Ishikawa (cell line): ENCODE data around the gene DGKI.

Source experiments
- CEBPB ChIP-seq: IDR thresholded peaks from 2 replicates; pipeline ENCODE4 v1.6.1; 2012
- CREB1 ChIP-seq: IDR thresholded peaks from 2 replicates; pipeline ENCODE4 v1.6.1; 2012; ENCODE audit warnings: low read depth
- EGR1 ChIP-seq: IDR thresholded peaks from 2 replicates; pipeline ENCODE4 v1.6.1; 2012
- EP300 ChIP-seq: IDR thresholded peaks from 2 replicates; pipeline ENCODE4 v1.6.1; 2012; ENCODE audit warnings: borderline replicate concordance
- FOXM1 ChIP-seq: IDR thresholded peaks from 2 replicates; pipeline ENCODE4 v1.6.1; 2012; ENCODE audit warnings: low read depth, borderline replicate concordance
- NFIC ChIP-seq: IDR thresholded peaks from 2 replicates; pipeline ENCODE4 v1.6.1; 2012
- RAD21 ChIP-seq: IDR thresholded peaks from 2 replicates; pipeline ENCODE4 v1.6.1; 2012; ENCODE audit warnings: low read depth
- TAF1 ChIP-seq: IDR thresholded peaks from 2 replicates; pipeline ENCODE4 v1.6.1; 2012; ENCODE audit warnings: low read depth, mild to moderate bottlenecking
- TCF12 ChIP-seq: IDR thresholded peaks from 2 replicates; pipeline ENCODE4 v1.6.1; 2012; ENCODE audit warnings: low read depth
- TEAD4 ChIP-seq: IDR thresholded peaks from 2 replicates; pipeline ENCODE4 v1.6.1; 2012
- YY1 ChIP-seq: IDR thresholded peaks from 2 replicates; pipeline ENCODE4 v1.6.1; 2012; ENCODE audit warnings: low read depth
- ZBTB7A ChIP-seq: IDR thresholded peaks from 2 replicates; pipeline ENCODE4 v1.6.1; 2012; ENCODE audit warnings: low read depth
- TF ChIP-seq, protein P1 (sequence below): IDR thresholded peaks from 2 replicates; pipeline ENCODE4 v1.6.1; 2012; ENCODE audit warnings: low read depth, mild to moderate bottlenecking
- TF ChIP-seq, protein P2 (sequence below): IDR thresholded peaks from 2 replicates; pipeline ENCODE4 v1.6.1; 2012
- TF ChIP-seq, protein P3 (sequence below): IDR thresholded peaks from 2 replicates; pipeline ENCODE4 v1.6.1; 2012

DGKI gene

DNA sequence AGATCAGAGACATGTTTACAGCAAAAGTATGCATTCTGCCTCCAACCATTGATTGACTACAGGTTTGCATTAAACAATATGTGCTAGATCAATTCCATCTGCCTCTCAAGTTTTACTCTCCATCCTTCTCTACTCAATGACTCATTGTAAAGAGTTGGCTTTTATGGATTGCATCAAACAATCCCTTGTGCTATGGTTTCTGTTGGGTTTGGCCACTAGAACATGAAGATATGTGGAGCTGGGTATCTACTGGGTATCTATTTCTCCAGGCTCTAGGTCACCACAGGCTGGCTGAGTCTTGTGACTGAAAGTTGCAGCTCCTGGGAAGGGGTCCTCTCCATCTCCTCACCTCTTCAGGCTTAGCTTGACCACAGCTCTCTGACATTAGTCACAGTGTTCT lies 204.7 kb downstream of the DGKI start:
- TF ChIP-seq, protein P1, sequence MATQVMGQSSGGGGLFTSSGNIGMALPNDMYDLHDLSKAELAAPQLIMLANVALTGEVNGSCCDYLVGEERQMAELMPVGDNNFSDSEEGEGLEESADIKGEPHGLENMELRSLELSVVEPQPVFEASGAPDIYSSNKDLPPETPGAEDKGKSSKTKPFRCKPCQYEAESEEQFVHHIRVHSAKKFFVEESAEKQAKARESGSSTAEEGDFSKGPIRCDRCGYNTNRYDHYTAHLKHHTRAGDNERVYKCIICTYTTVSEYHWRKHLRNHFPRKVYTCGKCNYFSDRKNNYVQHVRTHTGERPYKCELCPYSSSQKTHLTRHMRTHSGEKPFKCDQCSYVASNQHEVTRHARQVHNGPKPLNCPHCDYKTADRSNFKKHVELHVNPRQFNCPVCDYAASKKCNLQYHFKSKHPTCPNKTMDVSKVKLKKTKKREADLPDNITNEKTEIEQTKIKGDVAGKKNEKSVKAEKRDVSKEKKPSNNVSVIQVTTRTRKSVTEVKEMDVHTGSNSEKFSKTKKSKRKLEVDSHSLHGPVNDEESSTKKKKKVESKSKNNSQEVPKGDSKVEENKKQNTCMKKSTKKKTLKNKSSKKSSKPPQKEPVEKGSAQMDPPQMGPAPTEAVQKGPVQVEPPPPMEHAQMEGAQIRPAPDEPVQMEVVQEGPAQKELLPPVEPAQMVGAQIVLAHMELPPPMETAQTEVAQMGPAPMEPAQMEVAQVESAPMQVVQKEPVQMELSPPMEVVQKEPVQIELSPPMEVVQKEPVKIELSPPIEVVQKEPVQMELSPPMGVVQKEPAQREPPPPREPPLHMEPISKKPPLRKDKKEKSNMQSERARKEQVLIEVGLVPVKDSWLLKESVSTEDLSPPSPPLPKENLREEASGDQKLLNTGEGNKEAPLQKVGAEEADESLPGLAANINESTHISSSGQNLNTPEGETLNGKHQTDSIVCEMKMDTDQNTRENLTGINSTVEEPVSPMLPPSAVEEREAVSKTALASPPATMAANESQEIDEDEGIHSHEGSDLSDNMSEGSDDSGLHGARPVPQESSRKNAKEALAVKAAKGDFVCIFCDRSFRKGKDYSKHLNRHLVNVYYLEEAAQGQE = no peak
- TF ChIP-seq TEAD4 = no peak
- TF ChIP-seq EGR1 = no peak
- TF ChIP-seq TCF12 = no peak
- TF ChIP-seq CREB1 = no peak
- no peak for TF ChIP-seq NFIC
- no peak for TF ChIP-seq ZBTB7A
- no peak for TF ChIP-seq TAF1
- TF ChIP-seq EP300 = no peak
- TF ChIP-seq, protein P2, sequence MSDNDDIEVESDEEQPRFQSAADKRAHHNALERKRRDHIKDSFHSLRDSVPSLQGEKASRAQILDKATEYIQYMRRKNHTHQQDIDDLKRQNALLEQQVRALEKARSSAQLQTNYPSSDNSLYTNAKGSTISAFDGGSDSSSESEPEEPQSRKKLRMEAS = no peak
- TF ChIP-seq RAD21 = no peak
- no peak for TF ChIP-seq YY1
- no peak for TF ChIP-seq CEBPB
- TF ChIP-seq, protein P3, sequence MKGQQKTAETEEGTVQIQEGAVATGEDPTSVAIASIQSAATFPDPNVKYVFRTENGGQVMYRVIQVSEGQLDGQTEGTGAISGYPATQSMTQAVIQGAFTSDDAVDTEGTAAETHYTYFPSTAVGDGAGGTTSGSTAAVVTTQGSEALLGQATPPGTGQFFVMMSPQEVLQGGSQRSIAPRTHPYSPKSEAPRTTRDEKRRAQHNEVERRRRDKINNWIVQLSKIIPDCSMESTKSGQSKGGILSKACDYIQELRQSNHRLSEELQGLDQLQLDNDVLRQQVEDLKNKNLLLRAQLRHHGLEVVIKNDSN = no peak

DNA sequence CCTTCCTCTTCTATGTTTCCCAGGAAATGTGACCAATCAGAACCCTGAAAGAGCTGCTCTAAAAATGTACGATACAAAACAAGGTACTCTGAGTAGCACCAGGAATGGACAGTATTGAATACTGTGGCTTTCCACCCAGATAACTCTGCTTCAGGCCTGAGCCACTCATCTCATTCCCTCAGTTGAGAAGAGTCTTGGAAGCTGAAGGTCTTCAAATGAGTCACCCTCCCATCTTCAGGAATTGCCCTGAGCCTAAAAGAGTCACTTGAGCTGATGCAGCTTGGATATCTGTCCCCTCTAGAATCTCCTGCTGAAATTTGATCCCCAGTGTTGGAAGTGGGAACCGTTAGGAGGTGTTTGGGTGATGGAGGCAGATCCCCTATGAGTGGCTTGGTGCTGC lies 210.4 kb downstream of the DGKI start:
- TF ChIP-seq EP300 (no peak), TAF1 (no peak), TEAD4 (no peak), FOXM1 (no peak), EGR1 (no peak), CREB1 (no peak), YY1 (no peak), CEBPB (no peak), NFIC (no peak), ZBTB7A (no peak), TCF12 (no peak), RAD21 (no peak)
- TF ChIP-seq, protein P2 = no peak
- TF ChIP-seq, protein P1 = no peak
- TF ChIP-seq, protein P3 = no peak

DNA sequence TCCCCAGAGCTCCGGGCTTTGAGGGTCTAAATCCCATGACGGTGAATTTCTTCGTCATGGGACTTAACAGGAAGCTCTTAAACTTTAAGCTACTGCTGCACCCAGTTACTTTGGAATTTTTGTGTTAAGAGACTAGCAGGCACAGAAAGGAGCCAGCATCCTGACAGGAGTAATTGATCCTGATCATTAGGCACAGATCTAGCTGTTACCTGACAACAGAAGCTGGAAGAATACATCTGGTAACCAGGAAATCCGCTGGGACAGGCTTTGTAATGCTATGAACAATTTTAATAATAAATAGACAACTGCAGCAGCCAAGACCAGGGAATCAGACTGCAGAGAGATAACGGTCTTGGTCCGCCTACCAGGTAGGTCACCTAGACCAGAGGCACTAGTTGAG lies 210.9 kb downstream of the DGKI start:
- no peak for TF ChIP-seq TCF12
- TF ChIP-seq, protein P3 = no peak
- TF ChIP-seq, protein P2 = no peak
- TF ChIP-seq RAD21 = no peak
- TF ChIP-seq CREB1 = no peak
- no peak for TF ChIP-seq TEAD4
- TF ChIP-seq FOXM1 = no peak
- TF ChIP-seq NFIC = no peak

DNA sequence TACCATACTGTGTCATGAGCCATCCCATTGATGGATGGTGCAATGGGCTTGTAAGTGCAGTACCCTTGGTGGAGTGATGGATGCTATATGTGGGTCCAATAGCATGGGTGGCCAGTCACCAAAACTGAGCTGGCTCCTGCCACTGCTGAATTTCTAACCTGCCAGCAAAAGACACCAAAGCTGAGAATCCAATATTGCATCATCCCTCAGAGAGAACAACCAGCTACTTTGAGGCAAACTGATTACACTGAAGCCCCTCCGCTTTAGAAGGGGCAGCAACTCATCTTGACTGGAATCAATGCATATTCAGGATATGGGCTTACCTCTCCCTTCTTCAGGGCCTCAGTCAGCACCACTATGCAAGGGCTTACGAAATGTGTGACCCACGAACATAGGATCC lies 211.6 kb downstream of the DGKI start:
- no peak for TF ChIP-seq EGR1

DNA sequence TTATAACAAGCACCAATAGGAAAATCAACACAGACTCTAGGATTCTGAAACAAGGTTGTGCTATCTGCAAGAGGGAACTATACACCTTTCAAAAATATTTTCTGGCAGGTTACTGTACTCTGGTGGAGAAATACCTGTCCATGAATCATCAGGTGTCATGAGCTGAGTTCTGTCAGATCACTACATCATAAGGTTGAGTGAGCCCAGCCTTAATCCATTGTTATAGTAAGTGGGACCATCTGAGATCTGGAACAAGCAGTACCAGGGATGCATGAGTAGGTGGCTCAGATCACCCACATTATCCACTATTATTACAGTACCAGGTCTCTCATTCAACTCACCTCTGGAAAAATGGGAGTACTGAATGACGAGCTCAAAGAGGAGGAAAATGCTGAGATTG lies 212.4 kb downstream of the DGKI start:
- TF ChIP-seq, protein P1 = no peak
- no peak for TF ChIP-seq NFIC
- TF ChIP-seq FOXM1 = no peak
- no peak for TF ChIP-seq TCF12
- no peak for TF ChIP-seq TEAD4
- no peak for TF ChIP-seq CEBPB
- no peak for TF ChIP-seq RAD21
- TF ChIP-seq EP300 = no peak
